ENCODE results near the gene PLEK2. TPM values are rescaled to one million over a fixed set of nuclear protein-coding genes. Genes with fewer than 3 reads are reported as not detected.
"Not testable (repeated sequence)": the region's sequence is repeated elsewhere in the genome, so short reads cannot be mapped to it uniquely, and the experiment has no call there.

Gene PLEK2
- total RNA-seq, 4 donors from 2014 or later = 18.1 to 39.7 (median 24.7) TPM

DNA sequence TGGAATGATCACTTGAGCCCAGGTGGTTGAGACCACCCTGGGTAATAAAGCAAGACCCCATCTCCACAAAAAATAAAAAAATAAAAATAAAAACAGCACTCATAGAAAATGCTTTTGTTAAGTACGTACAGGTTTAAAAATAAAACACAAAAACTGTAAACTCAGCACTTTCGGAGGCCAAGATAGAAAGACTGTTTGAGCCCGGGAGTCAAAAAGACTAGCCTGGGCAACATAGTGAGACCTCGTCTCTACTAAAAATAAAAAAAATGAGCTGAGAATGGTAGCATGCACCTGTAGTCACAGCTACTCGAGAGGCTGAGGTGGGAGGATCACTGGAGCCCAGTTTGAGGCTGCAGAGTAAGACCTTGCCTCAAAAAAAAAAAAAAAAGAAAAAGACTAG lies 59.9 kb downstream of the PLEK2 start:
- 82% methylated on average over 5 of the region's 5 CpGs for WGBS
- no peaks in the 10 kb centered on the region for H3K9me3 ChIP-seq
- H3K36me3 ChIP-seq = peaks cover 54% of the 10 kb centered on the region
- no peaks in the 10 kb centered on the region for H3K27me3 ChIP-seq
- no peak overlapping the region for H3K4me3 ChIP-seq
- no peak overlapping the region for H3K27ac ChIP-seq
- TF ChIP-seq POLR2AphosphoS5 (IDR thresholded peaks at IDR 0.05) = no peak
- TF ChIP-seq EP300 (IDR thresholded peaks at IDR 0.05) = no peak
- TF ChIP-seq POLR2A (IDR thresholded peaks at IDR 0.05) = no peak
- no peak for TF ChIP-seq CTCF (IDR thresholded peaks at IDR 0.05)
- H3K4me1 ChIP-seq = peaks cover 10% of the 10 kb centered on the region
- DNase-seq (ENCODE audit: low spot score in 2 of 2) = no peak

DNA sequence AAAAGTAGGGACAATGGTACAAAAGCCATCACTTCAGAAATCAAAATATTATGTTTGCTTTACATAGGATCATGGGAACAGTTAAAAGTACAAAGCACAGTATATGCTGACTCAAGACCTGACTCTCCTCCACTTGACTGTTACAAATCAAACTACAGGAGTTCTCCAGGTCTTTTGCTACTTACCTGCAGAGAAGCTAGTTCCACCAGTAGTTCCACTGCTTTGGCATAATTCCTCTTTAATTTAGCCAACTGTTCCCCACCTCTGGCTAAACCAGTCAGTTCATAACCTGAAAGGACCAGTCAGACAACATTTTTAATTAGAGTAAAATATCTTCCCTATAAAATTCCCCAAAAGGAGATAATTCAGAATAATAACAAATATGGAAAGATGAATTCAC lies 66.4 kb downstream of the PLEK2 start:
- no peaks in the 10 kb centered on the region for H3K9me3 ChIP-seq
- no peaks in the 10 kb centered on the region for H3K27me3 ChIP-seq
- DNase-seq (ENCODE audit: low spot score in 2 of 2) = no peak
- H3K27ac ChIP-seq = peak overlapping the region; percentile 18
- H3K36me3 ChIP-seq = peaks cover 78% of the 10 kb centered on the region
- no peak overlapping the region for H3K4me3 ChIP-seq
- TF ChIP-seq CTCF (IDR thresholded peaks at IDR 0.05) (no peak), EP300 (IDR thresholded peaks at IDR 0.05) (no peak), POLR2AphosphoS5 (IDR thresholded peaks at IDR 0.05) (no peak), POLR2A (IDR thresholded peaks at IDR 0.05) (no peak)
- H3K4me1 ChIP-seq = peaks cover 26% of the 10 kb centered on the region

GRCh38 chr14:67343601-67344230 lies 68.2 kb downstream of the PLEK2 start:
- Histone ChIP-seq H3K9me3 (no peaks in the 10 kb centered on the region), H3K4me3 (no peak overlapping the region), H3K27me3 (no peaks in the 10 kb centered on the region), H3K4me1 (peaks cover 26% of the 10 kb centered on the region), H3K36me3 (peaks cover 78% of the 10 kb centered on the region), H3K27ac (peak overlapping the region; percentile 18)
- DNase-seq (ENCODE audit: low spot score in 2 of 2) = no peak
- WGBS = 72% methylated on average over 4 of the region's 4 CpGs
- TF ChIP-seq CTCF (IDR thresholded peaks at IDR 0.05) = no peak
- TF ChIP-seq POLR2AphosphoS5 (IDR thresholded peaks at IDR 0.05) = no peak
- no peak for TF ChIP-seq EP300 (IDR thresholded peaks at IDR 0.05)
- no peak for TF ChIP-seq POLR2A (IDR thresholded peaks at IDR 0.05)

GRCh38 chr14:67341231-67341630 lies 70.7 kb downstream of the PLEK2 start:
- H3K27me3 ChIP-seq; H3K4me3 ChIP-seq; H3K27ac ChIP-seq; H3K9me3 ChIP-seq; DNase-seq (ENCODE audit: low spot score in 2 of 2): not testable (repeated sequence)
- 96% methylated on average over 10 of the region's 31 CpGs for WGBS
- H3K4me1 ChIP-seq = peaks cover 24% of the 10 kb centered on the region
- H3K36me3 ChIP-seq = peaks cover 77% of the 10 kb centered on the region

Other genes with a start within 250 kb of the PLEK2 start
- under 1 TPM in 2 of 4 donors, not detected in 2; 0.26 to 0.81 TPM for gene GARIN2, start 222.7 kb downstream of the PLEK2 start, total RNA-seq
- gene PALS1, start 170.7 kb downstream of the PLEK2 start, total RNA-seq = 10 to 100 TPM in 3 of 4 donors, 1 to 10 TPM in 1; 9.0 to 23.4 (median 16.6) TPM
- gene ATP6V1D, start 52.4 kb downstream of the PLEK2 start, total RNA-seq = 100 to 1,000 TPM in 1 of 4 donors, 10 to 100 TPM in 3; 61.0 to 100 (median 83.1) TPM
- 10 to 100 TPM; 54.1 to 89.9 (median 60.1) TPM for gene EIF2S1, start 51.8 kb downstream of the PLEK2 start, total RNA-seq
- gene TMEM229B, start 76.6 kb upstream of the PLEK2 start, total RNA-seq = 1 to 10 TPM; 1.5 to 3.3 (median 1.8) TPM
- gene PLEKHH1, start 121.1 kb upstream of the PLEK2 start, total RNA-seq = 10 to 100 TPM; 15.3 to 75.6 (median 23.7) TPM
- gene PIGH, start 188.1 kb upstream of the PLEK2 start, total RNA-seq = 10 to 100 TPM; 29.6 to 50.5 (median 36.4) TPM
- 1 to 10 TPM; 3.5 to 9.6 (median 5.4) TPM for gene ARG2, start 207.8 kb upstream of the PLEK2 start, total RNA-seq

Measured in suprapubic skin (tissue), 4 donors.